ENCODE results near the gene PIM1.

DNA sequence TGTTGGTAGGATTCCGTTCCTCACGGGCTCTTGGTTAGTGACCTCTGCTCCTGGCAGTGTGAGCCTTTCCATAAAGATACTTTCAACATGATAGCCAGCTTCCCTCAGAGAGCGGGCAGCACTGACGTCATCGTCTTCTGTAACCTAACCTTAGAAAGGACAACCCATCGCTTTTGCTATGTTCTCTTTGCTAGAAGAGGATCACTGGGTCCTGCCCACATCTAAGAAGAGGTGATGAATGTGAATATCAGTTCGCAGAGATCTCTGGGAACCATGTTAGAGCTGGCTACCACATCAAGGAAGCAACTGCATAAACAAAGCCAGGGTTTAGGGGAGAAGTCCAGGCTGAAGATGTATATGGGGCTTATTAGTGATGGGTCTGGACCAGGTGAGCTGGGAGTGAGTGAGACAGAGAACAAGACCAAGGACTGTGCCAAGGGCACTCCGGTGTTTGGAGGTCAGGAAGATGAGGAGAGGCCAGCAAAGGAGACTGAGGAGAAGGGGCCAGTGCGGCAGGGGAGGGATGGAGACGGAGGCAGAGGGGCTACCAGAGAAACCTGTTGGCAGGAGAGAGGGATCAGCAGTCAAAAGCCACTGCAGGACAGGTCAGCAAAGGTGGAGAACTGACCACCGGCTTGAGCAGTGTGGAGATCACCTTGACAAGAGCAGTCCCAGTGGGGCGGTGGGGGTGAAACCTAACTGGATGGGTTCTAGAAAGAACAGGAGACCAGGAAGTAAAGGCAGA is 39.7 kb downstream of the PIM1 start:
- TF ChIP-seq, protein P1, sequence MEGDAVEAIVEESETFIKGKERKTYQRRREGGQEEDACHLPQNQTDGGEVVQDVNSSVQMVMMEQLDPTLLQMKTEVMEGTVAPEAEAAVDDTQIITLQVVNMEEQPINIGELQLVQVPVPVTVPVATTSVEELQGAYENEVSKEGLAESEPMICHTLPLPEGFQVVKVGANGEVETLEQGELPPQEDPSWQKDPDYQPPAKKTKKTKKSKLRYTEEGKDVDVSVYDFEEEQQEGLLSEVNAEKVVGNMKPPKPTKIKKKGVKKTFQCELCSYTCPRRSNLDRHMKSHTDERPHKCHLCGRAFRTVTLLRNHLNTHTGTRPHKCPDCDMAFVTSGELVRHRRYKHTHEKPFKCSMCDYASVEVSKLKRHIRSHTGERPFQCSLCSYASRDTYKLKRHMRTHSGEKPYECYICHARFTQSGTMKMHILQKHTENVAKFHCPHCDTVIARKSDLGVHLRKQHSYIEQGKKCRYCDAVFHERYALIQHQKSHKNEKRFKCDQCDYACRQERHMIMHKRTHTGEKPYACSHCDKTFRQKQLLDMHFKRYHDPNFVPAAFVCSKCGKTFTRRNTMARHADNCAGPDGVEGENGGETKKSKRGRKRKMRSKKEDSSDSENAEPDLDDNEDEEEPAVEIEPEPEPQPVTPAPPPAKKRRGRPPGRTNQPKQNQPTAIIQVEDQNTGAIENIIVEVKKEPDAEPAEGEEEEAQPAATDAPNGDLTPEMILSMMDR (IDR thresholded peaks at IDR 0.05) = no peak
- no peak for TF ChIP-seq POLR2A (IDR thresholded peaks at IDR 0.05)
